ENCODE measurements around the gene HOXA9.

Gene HOXA9

DNA sequence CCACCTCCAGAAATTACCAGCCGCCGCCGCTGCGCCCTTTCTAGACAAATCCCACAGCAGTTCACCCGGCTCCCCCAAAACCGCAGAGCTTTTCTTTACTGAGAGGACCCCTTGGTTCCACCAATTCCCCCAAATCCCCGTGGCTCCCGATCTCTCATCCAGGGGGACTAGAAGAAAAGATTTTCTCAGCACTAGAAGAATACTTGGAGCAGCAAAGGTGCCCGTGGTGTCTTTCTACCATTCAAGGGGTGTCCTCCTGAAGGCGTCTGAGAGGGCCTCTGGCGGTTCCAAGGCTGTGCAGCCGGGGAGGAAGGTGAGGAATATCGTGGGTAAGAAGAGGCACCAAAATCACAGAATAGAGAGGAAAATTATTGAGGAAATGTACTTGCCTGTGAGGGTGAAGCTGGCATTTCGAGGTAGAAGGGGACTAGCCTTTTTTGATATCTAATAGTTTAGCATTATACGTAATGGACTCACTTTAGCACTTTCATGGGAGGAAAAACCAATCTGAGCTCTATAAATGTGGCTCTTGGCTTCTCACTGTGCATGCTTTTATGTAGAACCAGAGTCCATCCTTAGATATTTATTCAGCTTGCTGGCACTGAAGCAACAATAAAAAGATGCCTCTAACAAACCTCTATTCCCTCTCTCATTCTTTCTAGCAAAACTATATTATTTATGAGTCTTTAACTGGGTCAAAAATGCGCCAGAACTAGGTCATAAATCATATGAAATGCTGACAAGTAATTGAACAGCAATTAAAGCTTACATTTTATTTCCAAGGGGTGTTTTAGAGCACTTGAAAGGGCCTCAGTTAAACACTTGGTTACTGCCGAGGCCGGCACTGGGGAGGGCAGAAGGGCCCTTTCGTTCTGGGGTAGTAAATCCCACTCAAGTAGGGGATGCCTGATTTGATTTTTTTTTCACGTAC, 49.0 kb downstream of the HOXA9 start:
- H3K4me3 ChIP-seq (ENCODE audit: low read length): no peak overlapping the region
- H3K9ac ChIP-seq (ENCODE audit: low read length): no peak overlapping the region
- peaks cover 97% of the 10 kb centered on the region for H3K27me3 ChIP-seq (ENCODE audit: control insufficient read depth, insufficient read depth, low read length)

DNA sequence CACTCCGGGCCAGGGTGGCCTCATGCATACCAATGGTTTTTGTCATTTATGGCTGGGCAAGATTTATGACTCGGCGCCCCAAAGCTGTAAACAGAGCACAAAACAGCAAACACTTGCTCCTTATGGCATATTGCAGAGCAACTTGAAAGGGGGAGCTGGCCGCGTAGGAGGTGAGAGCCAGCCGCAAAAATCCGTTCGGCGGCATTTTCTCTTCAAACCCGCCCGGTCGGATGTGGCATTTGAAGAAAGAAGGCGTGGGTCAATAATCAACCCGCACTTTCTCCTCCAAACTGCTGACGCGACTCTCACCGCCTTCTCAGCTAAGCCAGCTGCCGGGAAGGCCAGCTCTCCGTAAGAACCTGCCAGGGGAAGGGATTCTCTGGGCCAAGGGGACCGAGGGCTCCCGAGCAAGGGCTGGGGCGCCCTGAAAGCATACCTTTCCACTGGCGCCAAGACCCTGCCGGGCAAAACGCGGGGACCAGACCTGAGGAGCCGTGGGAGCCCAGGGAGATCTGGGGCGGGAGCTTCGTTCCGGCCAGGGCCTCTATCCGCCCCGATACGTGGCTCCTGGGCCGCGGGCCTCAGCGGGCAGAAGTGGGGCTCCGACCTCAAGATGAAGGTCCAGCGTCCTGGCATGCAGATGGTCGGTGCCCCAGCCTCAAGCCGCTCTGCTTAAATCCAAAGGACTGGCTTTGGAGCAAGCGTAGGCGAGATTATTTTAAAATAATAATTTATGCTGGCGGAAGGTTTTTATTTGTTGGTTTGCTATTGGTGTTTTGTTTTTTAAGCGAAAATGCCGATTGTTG, 49.9 kb downstream of the HOXA9 start:
- peaks cover 97% of the 10 kb centered on the region for H3K27me3 ChIP-seq (ENCODE audit: control insufficient read depth, insufficient read depth, low read length)
- H3K36me3 ChIP-seq (ENCODE audit: control insufficient read depth, low read depth, low read length): no peaks in the 10 kb centered on the region

More for the DNA sequence above, 49.0 kb downstream of the HOXA9 start:
- Histone ChIP-seq H3K4me1 (ENCODE audit: control insufficient read depth, low read depth, low read length) (no peaks in the 10 kb centered on the region), H3K36me3 (ENCODE audit: control insufficient read depth, low read depth, low read length) (no peaks in the 10 kb centered on the region), H3K9me3 (ENCODE audit: control insufficient read depth, low read depth, low read length) (peaks cover 4% of the 10 kb centered on the region), H3K27ac (ENCODE audit: low read length) (no peak overlapping the region)

DNA sequence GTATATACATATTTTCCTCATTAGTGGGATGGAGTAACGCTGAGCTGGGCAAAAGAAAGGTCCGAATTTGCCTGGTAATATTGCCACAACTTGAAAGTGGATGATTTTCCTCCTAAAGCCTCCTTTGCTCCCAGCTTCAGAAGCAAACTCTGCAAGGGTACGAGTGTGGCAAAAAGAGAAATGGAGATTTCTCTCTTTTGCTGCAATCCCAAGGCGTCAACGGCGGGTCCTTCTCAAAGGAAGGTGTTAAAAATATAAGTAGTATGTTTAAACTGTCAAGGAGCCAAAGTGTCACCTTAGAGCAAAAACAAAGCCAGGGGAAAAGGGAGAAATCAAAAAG, 50.5 kb downstream of the HOXA9 start:
- Histone ChIP-seq H3K27ac (ENCODE audit: low read length) (no peak overlapping the region), H3K4me3 (ENCODE audit: low read length) (no peak overlapping the region), H3K9me3 (ENCODE audit: control insufficient read depth, low read depth, low read length) (peaks cover 3% of the 10 kb centered on the region), H3K9ac (ENCODE audit: low read length) (no peak overlapping the region), H3K36me3 (ENCODE audit: control insufficient read depth, low read depth, low read length) (no peaks in the 10 kb centered on the region), H3K27me3 (ENCODE audit: control insufficient read depth, insufficient read depth, low read length) (peaks cover 97% of the 10 kb centered on the region), H3K4me1 (ENCODE audit: control insufficient read depth, low read depth, low read length) (no peaks in the 10 kb centered on the region)

More for the DNA sequence above, 49.9 kb downstream of the HOXA9 start:
- peaks cover 4% of the 10 kb centered on the region for H3K9me3 ChIP-seq (ENCODE audit: control insufficient read depth, low read depth, low read length)
- no peaks in the 10 kb centered on the region for H3K4me1 ChIP-seq (ENCODE audit: control insufficient read depth, low read depth, low read length)
- no peak overlapping the region for H3K27ac ChIP-seq (ENCODE audit: low read length)
- no peak overlapping the region for H3K4me3 ChIP-seq (ENCODE audit: low read length)
- H3K9ac ChIP-seq (ENCODE audit: low read length): no peak overlapping the region

DNA sequence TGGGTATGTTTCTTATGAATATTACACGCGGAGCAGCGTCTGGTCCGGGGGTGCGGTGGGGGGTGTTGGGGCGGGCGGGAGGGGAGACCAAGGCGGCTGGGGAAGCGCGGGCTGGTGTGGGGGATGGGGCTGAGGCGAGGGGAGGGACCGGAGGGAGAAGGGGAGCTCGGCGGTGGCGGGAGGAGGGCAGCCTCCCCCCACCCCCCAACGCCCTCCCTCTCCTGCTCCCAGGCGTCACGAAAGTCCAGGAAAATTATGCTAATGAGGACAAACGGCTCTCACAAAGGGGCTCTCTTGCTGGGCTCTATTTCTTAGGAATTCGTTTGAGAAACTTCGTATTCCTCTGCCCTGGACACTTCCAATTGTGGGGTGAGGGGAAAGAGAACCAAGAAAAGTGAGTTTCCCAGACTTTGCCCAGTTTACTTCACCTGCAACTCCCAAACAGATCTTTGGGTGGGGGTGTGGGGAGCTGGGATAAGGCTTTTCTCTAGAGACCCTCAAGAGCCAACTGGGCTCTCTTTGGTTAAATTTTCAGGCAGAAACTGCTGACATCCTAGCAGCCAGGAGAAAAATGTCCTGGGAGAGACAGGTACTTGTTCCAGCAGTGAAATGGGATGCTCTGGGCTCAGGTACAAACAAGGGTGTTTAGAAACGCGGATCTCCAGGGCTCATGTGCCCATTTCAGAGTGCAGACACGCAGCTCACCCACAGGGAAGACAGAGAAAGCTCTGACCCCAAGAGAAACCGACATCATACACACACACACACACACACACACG, 51.2 kb downstream of the HOXA9 start:
- no peaks in the 10 kb centered on the region for H3K9me3 ChIP-seq (ENCODE audit: control insufficient read depth, low read depth, low read length)
- H3K4me3 ChIP-seq (ENCODE audit: low read length): no peak overlapping the region
- no peaks in the 10 kb centered on the region for H3K4me1 ChIP-seq (ENCODE audit: control insufficient read depth, low read depth, low read length)
- H3K27me3 ChIP-seq (ENCODE audit: control insufficient read depth, insufficient read depth, low read length): peaks cover 97% of the 10 kb centered on the region
- no peak overlapping the region for H3K27ac ChIP-seq (ENCODE audit: low read length)
- no peaks in the 10 kb centered on the region for H3K36me3 ChIP-seq (ENCODE audit: control insufficient read depth, low read depth, low read length)
- H3K9ac ChIP-seq (ENCODE audit: low read length): no peak overlapping the region

DNA sequence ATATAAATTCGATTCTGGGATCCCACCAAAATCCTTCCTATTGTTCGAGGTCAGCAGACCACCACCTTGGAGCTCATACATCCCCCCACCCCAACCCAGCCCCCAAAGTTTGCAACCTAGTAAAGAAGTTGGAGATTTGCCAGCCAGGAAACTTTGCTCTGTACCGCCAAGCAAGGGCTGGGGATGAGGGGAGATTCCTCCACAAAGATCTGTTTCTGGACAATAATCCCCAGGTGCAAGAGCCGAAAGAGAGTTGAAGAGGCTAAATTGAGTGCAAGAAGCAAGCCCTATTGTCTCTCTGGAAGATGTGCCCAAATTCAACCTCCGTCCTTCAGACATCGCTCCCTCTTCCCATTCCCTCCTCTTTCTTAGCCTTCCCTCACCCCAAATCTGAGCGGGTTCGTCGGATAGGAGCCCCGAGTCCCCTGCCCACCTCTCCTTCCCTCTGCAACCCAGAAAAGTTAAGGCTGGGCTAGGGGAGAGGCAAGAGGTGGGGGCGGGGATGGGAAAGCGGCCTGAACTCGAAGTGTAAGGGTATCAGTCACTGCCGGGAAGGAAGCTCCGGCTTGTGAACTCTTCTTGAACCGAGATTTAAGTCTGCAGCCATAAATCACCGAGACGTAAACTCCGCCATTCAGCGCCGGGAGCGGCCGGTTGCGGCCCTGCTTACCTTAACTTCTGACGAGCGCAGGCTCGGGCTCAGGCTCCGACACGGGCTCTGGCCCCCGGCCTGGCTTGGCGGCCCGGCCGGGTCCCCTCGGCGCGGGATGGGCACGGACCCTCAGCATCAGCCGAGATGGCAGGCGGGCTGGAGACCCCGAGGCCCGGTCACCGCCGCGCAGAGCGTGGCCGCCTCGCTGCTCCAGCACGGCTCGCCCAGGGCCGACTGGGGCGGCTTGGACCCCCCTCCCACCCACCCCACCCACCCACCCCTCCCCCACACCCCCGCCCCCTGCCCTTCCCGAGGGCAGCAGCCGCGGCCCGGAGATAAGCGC, 52.1 kb downstream of the HOXA9 start:
- Histone ChIP-seq H3K4me1 (ENCODE audit: control insufficient read depth, low read depth, low read length) (no peaks in the 10 kb centered on the region), H3K27ac (ENCODE audit: low read length) (no peak overlapping the region), H3K9ac (ENCODE audit: low read length) (no peak overlapping the region), H3K36me3 (ENCODE audit: control insufficient read depth, low read depth, low read length) (no peaks in the 10 kb centered on the region), H3K4me3 (ENCODE audit: low read length) (peak overlapping the region; percentile 36), H3K27me3 (ENCODE audit: control insufficient read depth, insufficient read depth, low read length) (peaks cover 97% of the 10 kb centered on the region), H3K9me3 (ENCODE audit: control insufficient read depth, low read depth, low read length) (no peaks in the 10 kb centered on the region)

Measured in iPS-18a (cell line).